Measurements from ENCODE around the gene IGF1R.

IGF1R gene

DNA sequence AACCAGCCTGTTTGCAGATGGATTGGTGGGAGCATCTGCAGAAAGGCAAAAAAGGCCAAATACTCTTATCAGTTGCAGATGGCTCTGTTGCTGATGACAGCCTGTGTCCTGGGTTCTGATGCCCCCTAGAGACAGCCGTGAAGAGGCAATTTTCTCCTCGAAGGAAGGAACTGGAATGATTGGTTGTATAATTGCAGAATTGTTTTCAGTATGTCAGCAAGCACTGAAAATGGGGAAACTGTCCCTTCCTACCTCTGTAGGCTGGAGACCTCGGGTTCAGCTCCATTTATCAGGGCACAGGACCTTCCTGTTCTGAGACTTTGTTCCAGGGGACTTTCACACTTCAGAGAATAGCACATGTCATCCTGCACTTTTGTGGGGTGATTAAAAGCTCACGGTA is 256.2 kb downstream of the IGF1R start:
- DNase-seq (ENCODE audit: low read depth in 1 of 2, low spot score in 1 of 2) = no peak

DNA sequence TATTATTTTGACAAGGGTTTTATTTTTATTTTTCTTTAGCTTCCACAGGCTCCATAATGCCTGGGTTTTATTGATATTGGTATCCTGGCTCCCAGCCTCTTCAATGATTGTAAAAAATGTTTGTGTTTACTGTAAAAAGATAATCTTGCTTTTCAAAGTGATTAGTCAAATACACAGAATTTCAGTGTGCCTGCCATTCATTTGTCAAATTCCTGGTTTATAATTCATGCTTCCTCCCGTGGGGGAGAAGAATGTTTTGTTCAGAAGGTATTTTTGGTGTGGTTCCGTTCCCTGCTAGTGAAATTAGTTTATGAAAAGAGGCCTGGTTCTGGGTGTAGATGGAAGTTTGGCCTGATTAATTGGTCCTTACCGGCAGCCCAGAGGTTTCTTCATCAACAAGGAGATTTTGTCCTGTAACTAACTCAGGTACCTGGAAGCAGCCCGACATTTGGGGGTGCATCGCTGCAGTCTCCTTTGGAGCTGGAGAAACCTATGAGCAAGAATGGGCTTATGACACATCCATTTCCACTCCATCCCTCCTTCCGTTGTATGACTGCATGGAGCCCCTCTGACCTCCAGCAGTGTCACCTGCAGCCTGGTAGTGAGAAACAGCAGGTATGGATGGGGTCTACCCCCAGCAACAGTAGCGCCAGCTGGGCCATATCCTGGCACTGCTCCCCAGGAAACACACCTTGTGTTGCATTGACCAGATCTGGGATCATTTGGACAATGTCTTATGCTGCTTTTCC is 257.8 kb downstream of the IGF1R start:
- DNase-seq (ENCODE audit: low read depth in 1 of 2, low spot score in 1 of 2) = no peak

DNA sequence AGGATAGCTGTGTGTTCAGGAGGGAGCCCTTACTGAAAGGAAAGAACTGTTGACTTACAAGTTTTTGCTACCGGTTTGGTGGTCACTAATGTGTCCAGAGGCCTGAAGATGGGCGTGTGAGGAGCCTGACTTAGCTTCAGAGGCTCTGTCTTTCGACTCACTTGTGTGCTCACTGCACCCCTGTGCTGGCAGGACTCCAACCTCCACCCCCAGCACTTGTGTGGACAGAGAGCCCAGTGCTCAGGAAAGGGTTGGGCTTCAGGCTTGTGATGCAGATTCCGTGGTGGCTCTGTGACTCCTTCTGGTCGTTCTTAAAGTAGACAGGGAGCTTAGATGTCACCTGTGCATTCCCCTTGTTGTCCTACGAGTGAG is 258.4 kb downstream of the IGF1R start:
- DNase-seq (ENCODE audit: low read depth in 1 of 2, low spot score in 1 of 2) = no peak

DNA sequence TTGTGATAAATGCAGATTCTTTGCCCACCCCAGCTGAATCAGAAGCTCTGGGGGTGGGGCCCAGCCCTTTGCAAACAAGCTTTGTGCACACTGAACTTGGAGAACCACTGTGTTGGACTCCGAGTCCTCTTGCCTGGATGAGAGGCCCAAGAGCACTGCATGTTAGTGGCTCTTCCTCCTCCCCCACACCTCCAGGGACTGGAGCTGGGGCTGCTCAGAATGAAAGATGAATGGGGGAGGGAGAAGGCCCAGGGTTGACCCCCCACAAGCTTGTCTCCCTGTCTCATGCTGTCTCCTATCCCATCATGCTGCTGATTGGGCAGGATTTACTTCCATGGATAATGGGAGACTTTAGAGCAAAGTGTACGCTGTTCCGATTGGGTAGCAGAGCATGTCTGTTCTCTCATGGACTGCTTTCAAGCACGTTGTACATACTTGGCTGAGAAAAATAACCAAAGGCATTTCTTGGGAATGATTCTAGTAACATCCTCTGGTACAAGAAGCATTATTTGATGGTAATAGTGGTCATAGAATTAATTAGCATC is 259.7 kb downstream of the IGF1R start:
- DNase-seq (ENCODE audit: low read depth in 1 of 2, low spot score in 1 of 2) = no peak

DNA sequence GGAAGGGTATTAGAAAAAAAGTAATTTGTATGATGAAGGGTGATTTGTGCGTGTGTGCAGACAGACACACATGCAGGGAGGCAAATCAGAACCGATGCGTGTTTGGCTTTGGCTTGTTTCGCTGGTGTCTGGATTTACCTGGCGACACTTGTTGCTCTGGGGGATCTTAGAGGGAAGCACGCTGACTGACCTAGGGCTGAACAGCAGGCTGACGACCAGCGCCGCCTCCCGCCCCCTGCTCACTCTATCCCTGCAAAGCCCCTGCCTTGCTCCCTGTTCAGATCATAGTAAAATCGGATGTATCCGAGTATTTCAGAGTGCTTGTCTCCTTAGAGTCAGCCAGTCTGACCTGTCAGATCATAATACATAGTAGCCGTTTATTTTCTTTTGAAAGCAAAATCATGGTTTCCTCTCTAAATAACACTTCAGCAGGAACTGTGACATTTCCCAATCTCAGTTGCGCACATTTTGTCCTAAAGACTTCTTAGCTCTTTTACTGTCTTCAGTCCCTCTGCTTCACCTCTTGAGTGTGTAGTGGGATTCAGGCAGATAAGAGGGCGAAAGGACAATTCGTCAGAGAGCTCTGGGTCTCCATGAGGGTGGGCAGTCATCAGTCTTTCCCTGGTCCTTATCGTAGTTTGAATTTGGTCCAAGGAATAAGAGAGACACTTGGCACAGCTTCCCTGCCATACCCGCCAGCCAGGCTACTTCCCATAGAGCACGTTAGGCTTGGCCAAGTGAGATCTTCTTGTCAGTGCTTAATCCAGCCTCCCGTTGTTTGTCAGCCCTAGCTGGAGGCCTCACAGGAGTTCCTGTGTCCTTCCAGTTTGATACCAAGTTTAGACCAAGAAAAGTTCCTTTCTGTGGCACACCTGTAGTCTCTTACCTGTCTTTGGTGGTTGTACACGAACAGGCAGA is 261.9 kb downstream of the IGF1R start:
- no peak for DNase-seq (ENCODE audit: low read depth in 1 of 2, low spot score in 1 of 2)

DNA sequence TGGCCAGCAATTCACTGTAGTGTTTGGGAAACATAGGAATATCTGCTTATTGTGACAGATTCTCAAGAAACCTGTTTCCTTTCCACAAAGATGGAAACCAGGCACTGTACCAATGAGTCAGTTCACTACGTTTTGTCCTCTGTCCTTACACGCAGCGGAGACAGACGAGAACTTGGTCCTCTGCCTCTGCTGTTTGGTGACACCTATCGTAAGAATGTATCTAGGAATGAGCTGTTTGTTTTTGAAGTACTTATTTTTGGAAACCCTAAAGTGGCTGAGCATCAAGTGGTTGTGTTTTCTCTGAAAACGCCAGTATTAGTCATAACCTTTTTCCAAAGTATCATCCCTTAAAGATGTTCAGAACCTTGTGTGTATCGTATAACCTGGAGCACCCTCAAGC is 266.3 kb downstream of the IGF1R start:
- DNase-seq (ENCODE audit: low read depth in 1 of 2, low spot score in 1 of 2) = no peak

DNA sequence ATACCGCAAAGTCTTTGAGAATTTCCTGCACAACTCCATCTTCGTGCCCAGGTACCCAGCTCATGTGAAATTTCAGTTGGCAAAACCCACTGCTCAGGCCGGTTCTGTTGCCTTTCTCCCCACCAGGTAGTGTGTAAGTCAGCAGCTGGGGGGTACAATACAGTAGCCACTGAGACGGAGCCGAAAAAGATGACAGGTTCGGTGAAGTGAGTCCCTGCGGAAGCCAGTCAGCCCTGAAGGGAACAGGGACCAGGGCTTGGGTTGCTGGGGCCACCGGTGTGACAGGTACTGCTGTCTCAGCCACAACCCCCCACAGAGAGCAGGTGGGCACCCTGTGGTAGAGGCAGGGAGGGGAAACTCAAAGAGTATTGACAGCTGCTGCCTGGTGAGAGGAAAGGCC is 268.5 kb downstream of the IGF1R start:
- DNase-seq (ENCODE audit: low read depth in 1 of 2, low spot score in 1 of 2) = no peak

DNA sequence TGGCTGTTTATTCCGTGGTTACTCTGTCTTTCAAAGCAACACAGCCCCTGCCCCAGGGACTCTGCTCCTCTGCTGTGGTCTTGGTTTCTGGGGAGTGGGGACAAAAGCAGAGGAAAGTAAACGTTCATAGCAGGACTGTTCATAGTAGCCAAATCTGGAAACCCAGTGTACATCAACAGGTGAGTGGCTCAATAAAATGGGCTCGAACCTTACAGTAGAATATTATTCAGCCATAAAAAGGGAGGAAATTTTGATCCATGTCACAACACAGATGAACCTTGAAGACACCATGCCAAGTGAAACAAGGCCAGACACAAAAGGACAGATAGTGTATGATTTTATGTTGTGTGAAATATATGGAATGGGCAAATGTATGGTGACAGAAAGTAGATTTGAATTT is 269.1 kb downstream of the IGF1R start:
- no peak for DNase-seq (ENCODE audit: low read depth in 1 of 2, low spot score in 1 of 2)

DNA sequence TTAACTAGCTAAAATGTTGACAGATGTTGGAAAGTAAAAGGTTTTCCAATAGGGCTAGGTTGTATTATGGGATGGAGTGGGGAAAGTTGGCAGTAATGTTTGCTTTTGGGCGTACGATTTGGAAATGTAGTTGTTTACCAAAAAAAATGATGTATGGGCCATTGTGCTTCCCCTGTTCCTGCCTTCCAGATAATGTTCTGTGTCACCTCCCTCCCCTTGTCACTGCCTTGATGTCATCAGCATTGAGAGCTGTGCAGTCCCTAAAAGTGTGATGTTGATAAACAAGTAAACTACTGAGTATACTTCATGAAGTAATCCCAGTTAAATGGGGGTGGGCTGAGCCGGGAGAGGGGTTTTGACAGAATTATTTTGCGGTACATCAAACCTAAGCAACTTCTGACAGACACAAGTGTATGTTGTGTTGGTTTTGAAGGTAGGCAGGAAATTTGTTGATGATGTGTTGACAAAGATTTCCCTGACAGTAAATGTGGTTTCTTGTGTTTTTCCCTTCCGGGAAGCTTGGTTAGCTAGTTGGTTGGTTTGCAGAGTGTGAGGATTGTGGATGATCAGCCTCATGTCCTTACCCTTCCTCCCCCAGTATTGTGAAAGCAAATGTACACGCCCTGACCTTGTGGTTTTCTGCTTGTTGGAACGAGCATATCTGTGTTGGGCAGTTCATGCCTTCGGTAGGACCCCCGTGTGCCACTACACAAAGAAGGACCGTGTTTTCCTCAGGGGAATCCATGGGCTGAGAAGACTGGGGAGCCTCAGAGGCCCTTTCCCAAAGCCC is 271.9 kb downstream of the IGF1R start:
- DNase-seq (ENCODE audit: low read depth in 1 of 2, low spot score in 1 of 2) = no peak

DNA sequence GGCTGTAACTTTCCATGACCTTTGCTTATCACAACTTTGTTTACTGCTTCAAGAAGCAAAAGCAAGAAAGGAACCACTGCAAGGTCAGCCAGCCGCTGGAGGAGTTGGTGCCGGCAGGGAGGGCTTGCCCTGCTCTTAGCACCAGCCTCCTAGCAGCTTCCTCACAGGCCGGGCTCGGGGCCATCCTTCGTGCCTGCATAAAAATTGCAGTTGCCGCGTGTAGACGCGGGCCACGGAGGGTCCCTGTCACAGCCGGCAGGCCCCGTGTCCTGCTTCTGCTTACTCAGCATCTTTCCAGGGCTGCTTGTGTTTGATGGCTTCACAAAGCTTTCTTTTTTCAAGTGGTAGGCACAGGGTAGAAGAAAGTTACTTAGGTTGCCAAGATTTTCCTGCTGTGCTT is 274.8 kb downstream of the IGF1R start:
- DNase-seq (ENCODE audit: low read depth in 1 of 2, low spot score in 1 of 2) = no peak

DNA sequence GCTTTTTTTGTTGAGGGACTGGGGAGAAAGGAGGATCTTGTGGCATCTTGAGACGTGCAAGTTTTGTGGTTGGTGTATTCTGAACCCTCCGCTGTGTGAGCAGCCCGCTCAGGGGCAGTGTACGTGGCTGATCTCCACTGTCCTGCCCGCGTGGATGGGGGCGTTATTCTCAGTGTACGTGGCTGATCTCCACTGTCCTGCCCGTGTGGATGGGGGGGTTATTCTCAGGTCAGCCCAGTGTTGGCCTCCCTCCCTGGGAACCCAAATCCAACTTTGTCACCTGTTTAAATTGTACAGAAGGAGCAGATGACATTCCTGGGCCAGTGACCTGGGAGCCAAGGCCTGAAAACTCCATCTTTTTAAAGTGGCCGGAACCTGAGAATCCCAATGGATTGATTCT is 275.2 kb downstream of the IGF1R start:
- no peak for DNase-seq (ENCODE audit: low read depth in 1 of 2, low spot score in 1 of 2)

DNA sequence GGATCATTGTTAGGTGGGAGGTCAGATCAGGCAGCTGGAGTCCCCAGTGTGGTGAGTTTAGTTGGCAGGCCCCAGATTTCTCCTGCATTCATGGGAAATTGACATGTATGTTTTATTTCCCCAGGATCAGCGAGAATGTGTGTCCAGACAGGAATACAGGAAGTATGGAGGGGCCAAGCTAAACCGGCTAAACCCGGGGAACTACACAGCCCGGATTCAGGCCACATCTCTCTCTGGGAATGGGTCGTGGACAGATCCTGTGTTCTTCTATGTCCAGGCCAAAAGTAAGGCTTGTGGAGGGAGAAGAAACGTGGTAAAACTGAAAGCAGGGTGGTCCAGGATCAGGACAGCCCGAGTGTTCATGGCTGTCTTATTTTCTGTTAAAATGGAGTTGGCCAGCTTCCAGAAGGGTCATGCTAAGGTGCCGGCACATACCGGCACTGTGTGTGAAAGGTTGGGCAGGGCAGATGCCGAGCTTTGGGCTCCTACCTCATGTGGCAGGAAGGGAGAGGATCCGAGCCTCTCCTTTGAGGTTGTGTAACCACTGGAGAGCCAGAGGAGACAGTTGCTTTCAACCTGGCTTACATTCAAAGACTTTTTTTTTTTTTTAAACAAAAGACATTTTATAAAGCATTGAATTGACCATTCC is 276.2 kb downstream of the IGF1R start:
- DNase-seq (ENCODE audit: low read depth in 1 of 2, low spot score in 1 of 2) = no peak

DNA sequence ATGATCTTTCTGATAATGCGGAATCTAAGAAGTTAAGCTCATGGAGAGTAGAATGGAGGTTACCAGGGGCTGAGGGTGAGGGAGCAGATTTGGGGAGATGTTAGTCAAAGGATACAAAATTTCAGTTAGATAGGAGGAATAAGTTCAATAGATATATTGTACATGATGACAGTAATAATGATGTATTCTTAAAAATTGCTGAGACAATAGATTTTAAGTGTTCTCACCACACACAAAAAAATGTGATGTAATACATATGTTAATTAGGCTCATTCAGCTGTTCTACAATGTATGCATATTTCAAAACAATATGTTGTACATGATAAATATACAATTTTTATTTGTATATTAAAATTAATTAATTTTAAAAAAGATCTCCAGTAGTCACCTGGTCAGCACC is 277.9 kb downstream of the IGF1R start:
- DNase-seq (ENCODE audit: low read depth in 1 of 2, low spot score in 1 of 2) = no peak

DNA sequence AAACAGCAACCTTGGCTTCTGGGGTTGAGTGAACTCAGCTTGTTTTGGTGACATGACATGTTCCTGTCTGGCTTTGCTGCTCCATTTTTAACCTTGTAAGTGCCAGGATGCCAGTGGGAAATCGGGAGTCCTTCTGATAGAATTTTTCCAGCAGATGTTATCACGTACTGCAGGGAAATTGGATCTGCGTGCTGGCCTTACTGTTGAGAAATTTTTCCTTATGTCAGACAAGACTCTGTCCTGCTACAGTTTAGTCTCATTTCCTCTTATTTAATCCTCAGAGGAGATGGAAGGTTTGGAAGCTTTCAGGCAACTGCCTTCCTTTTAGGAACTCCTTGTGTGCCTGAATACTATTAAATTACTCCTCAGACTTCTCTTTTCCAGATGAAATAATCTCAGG is 278.7 kb downstream of the IGF1R start:
- DNase-seq (ENCODE audit: low read depth in 1 of 2, low spot score in 1 of 2) = no peak

DNA sequence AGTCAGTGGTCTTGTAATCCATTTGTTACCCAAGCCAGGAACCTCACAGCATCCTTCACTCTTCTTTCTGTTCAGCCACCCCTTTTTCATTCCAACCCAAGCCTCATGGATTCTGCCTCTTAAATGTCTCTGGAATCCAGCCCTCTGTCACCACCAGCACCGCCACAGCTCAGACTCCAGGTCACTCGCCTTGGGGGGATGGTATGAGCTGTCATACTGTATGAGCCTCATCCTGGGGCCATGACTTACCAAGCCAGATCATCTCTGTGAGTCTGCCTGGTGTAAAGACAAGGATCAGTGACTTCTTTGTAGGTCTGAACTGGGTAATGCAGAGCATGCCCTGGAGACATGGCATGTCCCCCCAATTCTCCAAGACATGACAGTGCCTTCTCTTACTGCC is 279.7 kb downstream of the IGF1R start:
- no peak for DNase-seq (ENCODE audit: low read depth in 1 of 2, low spot score in 1 of 2)

DNA sequence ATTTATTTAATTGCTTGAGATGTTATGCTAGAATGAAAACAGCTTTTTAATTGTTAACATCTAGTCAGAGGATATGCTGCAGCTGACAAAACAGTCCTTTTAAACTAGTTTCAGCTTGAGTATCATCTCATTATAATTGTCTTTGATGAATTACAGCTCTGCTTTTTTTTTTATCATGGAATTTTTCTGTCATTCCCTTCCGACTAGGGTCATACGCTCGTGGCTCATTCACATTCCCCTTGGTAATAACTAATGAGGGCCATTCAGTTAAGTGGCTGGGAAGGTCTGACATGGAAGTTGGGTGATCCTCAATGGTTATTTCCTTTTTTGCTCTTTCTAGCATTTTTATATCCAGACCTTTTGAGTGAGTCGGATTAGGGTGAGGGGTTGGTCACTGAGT is 282.2 kb downstream of the IGF1R start:
- DNase-seq (ENCODE audit: low read depth in 1 of 2, low spot score in 1 of 2) = no peak

DNA sequence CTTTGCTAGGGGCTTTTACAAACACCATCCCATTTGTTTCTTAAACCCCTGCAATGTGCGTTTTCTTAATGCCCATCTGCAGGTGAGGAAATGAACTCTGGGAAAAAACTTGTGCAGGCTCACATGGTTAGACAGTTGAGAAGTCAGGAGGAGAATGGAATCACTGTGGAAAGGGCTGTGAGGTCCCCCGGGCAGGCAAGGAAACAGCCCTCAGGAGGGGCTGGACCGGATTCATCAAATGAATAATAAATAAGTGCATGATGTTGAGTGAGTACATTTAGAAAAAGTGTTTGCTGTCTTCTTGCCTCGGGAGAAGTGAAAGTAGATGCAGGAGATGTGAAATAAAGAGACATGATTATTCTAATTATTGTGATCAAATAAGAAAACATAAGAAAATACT is 282.7 kb downstream of the IGF1R start:
- no peak for DNase-seq (ENCODE audit: low read depth in 1 of 2, low spot score in 1 of 2)

DNA sequence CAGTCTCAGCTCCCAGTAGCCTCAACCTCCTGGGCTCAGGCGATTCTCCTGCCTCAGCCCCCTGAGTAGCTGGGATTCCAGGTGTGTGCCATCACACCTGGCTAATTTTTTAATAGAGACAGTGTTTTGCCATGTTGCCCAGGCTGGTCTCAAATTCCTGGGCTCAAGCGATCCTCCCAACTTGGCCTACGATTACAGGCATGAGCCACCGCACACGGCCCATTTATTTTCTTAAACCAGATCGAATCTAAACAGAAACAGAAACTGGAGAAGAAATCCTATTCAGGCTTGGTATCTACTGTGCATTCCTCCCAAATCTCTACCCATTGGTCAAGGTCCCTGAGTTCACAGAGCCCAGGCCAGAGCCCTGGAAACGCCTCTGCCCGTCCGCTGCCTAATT is 285.1 kb downstream of the IGF1R start:
- DNase-seq (ENCODE audit: low read depth in 1 of 2, low spot score in 1 of 2) = no peak

DNA sequence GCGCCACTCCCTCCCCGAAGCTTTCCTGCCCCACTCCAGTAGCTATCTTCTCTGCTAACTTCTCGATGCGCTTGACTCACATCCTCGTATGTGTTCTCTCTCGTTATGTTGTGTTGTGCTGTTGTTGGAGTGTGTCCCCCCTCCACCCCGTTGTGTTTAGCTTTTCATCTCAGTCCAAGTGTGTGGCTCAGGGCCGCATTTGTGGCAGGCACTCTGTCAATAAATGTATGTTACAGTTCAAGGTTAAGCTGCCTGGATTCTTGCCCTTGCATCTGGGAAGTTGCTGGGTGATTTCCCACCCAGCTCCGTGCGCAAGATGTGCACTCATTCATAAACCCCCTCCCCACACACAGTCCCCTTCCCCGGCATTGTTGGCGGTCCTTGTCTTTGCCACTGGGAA is 287.4 kb downstream of the IGF1R start:
- no peak for DNase-seq (ENCODE audit: low read depth in 1 of 2, low spot score in 1 of 2)

DNA sequence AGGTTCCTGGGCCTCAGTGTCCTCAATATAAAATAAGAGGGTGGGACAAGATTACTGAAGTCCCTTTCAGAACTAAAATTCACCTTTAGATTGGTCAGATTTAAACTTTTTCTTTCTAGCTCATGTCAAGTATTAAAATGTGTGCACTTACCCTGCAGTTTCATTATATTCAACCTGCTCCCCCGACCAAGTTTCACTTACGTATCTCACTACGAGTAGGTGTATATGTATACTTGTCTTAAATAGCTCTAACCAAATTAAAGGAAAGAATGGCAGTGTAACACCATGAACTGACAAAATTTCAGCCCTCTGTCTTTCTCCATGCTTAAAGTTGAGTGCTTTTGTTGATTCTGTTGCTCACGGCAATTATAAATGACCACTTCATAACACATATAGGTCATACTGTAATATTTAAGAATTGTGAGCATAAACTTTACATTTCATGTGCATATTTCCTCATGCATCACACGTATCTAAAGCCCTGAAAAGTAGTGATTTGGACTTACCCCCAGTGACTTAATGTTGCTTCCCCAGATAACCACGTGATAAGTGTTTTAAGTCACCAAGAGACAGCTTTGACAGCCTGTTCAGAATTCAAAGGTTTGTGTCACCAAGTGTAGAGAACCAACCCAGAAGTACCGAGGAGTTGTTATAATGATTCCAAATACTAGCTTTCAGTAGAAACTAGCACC is 289.2 kb downstream of the IGF1R start:
- DNase-seq (ENCODE audit: low read depth in 1 of 2, low spot score in 1 of 2) = no peak

DNA sequence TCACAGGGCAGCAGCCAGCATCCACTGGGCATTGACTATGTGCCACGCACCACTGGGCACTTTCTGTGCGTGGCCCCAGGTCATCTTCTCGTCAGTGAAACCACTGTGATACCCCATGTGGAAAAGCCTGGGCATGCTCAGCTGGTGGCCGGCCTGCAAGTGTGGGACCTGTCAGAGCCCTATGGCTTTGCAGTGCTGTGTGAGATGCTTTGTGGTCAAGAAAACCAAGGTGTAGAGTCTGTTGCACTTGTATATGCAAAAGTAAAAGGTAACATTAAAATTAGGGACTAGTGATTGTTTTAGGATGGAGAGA is 289.7 kb downstream of the IGF1R start:
- DNase-seq (ENCODE audit: low read depth in 1 of 2, low spot score in 1 of 2) = no peak

Measured in activated T-helper 1 cell treated with anti-CD3 and anti-CD28 coated beads, Interleukin-2, amount 50 U/mL, for 16 hours (primary cell).